H1 (cell line): ENCODE data around the gene RABEPK. TPM values are rescaled to one million over a fixed set of nuclear protein-coding genes. Genes with fewer than 3 reads are reported as not detected.

Experiments used
- BCL11A ChIP-seq, 2 experiments: IDR thresholded peaks; one replicate each; pipeline ENCODE4 v1.6.1; 2011; ENCODE audit warnings: low read depth in 2 of 2, low read length in 2 of 2, mild to moderate bottlenecking in 2 of 2
- CHD7 ChIP-seq: fragments of 300-600 bp; sonication (generic); IDR thresholded peaks from 2 replicates; pipeline ENCODE4 v1.7.1; 2012; ENCODE audit warnings: low read length, moderate library complexity, mild to moderate bottlenecking, inconsistent platforms; ENCODE audit not compliant: insufficient replicate concordance
- CTBP2 ChIP-seq: IDR thresholded peaks from 2 replicates; pipeline ENCODE4 v1.7.0; 2011; ENCODE audit warnings: borderline replicate concordance, mild to moderate bottlenecking, moderate library complexity, mixed read lengths, low read length; ENCODE audit not compliant: insufficient read depth, insufficient read length
- KDM1A ChIP-seq: fragments of 200-600, 300-600 bp; sonication (generic); IDR thresholded peaks from 2 replicates; pipeline ENCODE4 v1.7.1; 2016; ENCODE audit warnings: mild to moderate bottlenecking, low read length, borderline replicate concordance
- SIRT6 ChIP-seq: IDR thresholded peaks from one replicate; pipeline ENCODE4 v1.7.1; 2012; ENCODE audit warnings: low read length, inconsistent platforms
- TEAD4 ChIP-seq: IDR thresholded peaks from 2 replicates; pipeline ENCODE4 v1.6.1; 2012; ENCODE audit warnings: low read depth, low read length, inconsistent platforms, mixed read lengths
- polyA plus RNA-seq, 7 experiments: library from polyadenylated mRNA; depleted of rRNA in 3 of 7; stranded (reverse) in 5 of 7; unstranded in 2 of 7; fragments of >200 nt in 5 of 7; fragments of 200-250 nt in 2 of 7; gene quantifications; 1 replicate in 5 of 7; 2 replicates in 1 of 7; 4 replicates in 1 of 7; pipeline versions ENCODE4 v1.2.1 to v1.2.3, GENCODE V29; 2011 to 2013; ENCODE audit warnings: missing spikeins in 2 of 7, mixed read lengths in 2 of 7
- total RNA-seq: library from RNA; stranded (reverse); fragmentation: NEBNext Ultra II Directional; extraction: Animal tissue kit (Norgen Biotek cat#: 25700); gene quantifications from 2 replicates; pipeline ENCODE4 v1.2.1, GENCODE V29; 2021

Gene RABEPK
- total and polyA plus RNA-seq, 2 of the 8 experiments (the other 6 are each of a cell fraction or from before 2014, with no cell fraction given): 26.3 to 34.3 TPM

- TF ChIP-seq CHD7 (no peak), TEAD4 (no peak), SIRT6 (no peak), KDM1A (no peak), BCL11A (IDR thresholded peaks at IDR 0.05; ENCODE audit: low read depth in 2 of 2, low read length in 2 of 2) (no peak), CTBP2 (no peak)
Observed at GRCh38 chr9:125176636-125177035, 23.7 kb upstream of the RABEPK start (continued).
